GM21786 (cell line): Measurements from ENCODE around the gene ACOX1.

Source experiments
- ATAC-seq: cut with Tn5 transposase; IDR thresholded peaks from one replicate; pipeline ENCODE4 v1.9.1; 2021; ENCODE audit not compliant: unreplicated experiment

Gene ACOX1

DNA sequence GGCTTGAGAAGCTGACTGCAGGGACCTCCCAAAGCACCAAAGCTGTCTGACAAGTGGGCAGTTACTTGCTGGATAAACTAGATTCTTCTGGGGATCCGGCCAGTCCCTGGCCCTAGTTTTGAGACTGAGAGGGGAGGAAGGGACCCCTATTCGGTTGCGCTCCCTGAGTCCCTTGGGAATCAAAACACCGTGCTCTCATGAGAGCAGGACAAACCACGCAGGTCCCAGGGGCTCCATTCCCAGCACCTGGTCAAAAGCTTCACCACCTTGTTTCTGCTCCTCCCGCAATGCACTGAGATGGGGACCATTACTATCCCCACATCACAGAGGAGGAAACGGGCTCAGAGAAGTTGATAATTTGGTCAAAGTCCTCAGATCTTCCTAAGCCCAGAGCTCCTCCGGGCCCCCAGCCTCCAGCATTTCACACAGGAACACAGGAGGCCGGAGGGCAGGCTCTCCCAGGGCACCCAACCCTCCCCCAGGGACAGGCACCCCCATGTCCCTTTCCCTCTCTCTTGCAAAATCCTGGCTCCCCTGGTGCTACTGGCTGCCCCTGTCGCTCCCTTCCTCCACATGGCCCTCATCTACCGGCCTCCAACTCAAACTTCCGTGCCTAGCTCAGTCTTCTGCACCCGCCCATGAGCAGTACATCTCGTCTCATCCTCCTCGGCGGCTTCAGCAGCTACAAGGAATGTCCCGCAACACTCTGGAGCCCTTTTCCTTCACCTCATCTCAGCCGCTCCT is 85.5 kb downstream of the ACOX1 start:
- ATAC-seq = no peak

DNA sequence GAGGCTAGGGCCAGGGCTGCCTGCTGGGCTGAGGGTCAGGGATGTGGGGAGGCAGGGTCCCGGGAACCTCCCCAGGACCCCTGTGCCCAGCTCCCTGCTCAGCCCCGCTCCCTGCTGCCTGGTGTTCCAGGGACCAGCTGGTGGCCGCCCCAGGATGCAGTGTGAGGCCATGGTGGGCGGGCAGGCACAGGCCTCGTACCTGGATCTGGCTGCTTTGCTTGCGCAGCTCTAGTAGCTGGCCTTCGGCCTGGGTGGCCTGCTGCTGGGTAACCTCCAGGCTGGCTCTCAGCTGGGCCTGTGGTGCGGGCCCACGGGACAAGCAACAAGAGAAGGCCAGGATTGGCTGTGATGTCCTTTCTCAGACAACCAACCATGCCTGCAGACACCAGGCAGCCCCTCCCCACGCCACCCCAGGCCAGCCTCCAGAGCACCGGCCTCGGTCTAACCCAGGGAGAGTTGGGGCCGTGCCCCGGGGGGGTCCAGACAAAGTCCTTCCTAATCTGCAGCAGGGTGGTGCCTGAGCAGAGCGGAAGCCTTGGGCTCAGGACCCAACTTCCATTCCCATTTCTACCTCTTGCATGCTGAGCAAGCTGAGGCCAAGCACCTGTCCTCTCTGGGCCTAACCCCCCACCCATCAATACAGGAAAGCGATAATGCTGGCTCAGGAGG is 86.3 kb downstream of the ACOX1 start:
- no peak for ATAC-seq

DNA sequence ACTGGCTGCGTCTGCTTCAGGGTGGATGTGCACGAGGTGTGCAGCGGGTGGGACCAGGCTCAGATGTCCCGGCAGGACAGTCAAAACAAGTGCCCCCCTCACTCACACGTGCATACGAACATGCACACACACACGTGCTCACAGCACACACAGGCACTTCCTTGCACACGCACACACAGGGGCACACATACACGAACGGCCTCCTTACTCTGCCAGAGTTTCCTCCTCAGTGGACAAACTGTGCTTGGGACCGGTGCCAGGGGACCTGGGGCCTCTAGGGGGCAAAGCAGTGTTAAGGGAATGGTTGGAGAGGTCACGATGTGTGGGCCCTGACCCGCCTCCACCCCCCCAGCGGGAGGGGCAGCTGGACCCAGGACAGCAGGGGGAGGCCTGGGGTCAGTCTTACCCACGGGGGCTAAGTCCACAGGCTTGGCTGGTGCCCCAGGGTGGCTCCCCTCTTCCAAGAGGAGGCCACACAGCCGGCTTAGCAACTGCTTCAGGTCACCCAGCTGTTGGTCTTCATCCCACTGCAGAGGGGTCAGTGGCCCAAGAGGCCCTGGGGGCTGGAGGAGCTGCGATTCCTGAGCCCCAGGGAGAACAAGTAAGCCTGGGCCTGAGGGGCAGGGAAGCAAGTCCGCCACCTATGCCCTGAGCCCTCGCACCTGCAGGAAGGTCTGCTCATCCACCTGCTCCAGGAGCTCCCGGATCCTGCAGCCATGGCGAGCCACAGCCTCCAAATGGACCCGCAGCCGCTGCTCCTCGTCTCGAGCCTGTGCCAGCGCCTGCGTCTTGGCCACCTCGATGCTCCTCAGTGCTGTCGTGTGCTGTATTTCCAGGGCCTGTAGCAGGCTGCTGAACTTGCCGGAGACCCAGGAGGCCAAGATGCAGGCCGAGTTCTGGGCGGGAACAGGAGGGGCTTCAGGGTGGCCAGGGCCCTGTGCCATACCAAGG is 87.1 kb downstream of the ACOX1 start:
- no peak for ATAC-seq
